G401.6 (cell line): ENCODE data around the gene NTM.

Source experiments
- FAIRE-seq: peaks from 2 replicates; lab custom pipeline; 2012; peaks lifted over from hg19 to GRCh38; lab: Jason Lieb, UNC

NTM gene

DNA sequence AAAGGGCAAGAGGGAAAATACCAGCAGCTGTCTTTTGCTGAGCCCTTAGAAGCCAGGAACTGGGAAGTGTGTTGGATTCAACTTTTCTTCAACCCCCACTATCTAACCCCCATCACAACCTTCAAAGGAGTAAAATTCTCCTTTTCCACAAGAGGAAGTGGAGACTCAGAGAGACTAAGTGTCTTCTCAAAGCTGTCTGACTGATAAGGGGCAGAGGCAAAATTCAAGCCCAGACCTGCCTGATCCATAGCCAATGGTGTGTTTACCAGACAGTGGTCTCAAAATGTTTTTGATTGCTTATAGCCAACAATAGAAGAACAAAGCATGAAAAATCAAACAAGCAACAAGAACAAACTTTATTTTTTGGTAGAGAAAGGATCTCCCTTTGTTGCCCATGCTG is 707.0 kb downstream of the NTM start:
- no peak for FAIRE-seq

DNA sequence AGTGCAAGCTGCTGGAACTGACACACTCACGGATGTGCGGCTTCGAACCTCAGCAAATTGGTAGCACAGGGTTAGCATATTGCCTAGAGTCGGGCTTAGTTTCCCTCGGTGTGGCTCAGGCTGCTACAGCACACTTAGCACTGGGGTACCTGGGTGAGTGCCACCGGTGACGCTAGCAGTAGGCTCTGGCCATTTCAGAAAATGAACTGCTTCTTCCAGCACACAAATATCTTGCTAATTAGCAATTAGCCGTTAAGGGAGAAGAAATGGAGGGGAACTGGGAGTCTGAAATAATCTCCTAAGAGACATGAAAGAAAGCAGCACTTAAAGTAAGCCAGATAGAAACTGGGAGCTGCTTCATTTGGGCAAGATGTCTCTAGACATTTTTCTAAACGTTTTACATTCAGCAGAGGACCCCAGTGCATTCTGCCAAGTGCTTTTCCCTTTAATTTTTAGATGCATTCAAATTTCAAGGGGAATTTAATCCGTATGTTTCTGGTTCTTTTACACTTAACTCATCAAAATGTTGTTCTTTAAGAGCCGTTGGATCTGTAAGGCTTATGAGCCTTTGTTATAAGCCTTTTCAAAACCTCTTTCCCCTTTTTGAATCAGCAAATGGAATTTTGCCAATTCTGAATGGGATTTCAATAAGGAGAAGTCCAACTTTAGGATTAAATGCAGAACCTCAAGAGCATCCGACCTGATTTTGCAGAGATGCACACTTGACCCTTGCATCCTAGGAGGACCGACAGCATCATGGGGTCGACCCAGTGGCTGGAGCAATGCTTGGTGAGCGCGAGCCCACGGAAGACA is 708.1 kb downstream of the NTM start:
- FAIRE-seq = no peak

DNA sequence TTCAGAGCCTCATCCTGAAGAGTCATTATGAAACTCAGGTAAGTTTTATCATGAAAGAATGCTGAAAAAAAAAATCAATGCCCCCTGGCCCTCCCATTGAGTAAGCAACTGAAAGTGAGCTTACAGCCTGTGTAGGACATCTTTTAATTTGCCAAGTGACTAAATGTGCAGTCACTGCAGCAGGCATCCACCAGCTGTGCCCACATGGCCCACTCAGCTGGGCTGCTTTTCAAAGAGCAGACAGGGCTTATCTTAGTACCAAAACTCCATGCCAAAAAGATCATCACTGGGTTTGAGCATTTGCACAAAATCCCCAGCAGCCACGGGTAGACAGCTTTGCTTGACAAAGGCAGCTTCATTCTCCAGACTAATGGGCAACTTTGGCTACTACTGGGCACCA is 709.7 kb downstream of the NTM start:
- no peak for FAIRE-seq

DNA sequence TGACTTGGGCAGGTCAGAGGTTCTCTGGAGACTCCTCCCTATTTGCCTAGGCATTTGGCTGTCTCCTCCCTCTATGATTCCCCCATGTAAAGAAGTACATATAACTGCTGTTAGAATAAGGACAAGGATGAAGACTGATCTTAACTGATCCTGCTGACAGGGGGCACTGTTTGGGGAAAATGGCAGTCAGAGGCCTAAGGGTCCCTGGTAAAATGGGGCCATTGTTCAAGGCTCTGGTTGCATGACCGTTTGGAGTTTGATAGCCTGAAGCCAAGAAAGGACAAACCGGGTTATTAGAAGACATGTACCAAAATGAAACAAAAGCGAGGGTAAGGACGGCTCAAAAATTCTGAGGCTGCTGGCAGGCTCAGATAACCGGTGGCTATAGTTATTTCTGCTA is 712.2 kb downstream of the NTM start:
- FAIRE-seq = no peak

DNA sequence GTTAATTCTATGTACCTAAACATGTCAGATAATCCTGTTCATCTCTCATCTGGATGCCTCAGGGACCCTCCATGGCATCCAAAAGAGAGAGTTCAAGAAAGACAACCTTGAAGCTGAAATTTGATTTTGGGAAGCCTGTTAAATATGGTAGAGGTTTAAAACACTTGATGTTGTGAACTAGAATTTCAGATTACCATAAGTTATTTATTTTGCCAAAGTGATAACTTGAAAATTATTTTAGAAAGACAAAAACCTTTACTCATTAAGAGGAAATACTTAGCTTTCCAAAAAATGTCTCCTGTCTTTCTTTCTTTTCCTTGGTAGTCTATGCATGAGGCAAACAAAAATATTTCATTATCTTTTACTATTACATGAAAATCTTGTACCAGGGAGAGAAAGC is 714.0 kb downstream of the NTM start:
- no peak for FAIRE-seq

DNA sequence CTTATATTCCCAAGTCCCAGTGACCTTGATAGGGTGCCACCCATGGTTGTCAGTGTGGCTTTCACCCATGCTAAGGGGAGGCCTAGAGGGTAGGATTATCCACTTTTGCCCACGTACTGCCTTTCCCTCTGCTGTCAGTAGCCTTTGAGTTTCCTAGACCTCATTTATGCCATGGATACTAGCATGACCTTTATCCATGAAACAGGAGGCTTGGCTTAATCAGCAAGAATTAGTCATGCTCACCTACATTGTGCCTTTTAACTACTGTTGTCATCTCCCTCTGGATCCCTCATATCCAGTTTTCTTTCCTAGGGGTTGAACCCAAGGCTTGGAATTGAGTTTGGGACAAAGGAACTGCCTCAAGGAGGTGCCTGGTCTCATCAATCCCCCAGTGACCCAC is 716.7 kb downstream of the NTM start:
- FAIRE-seq = no peak

DNA sequence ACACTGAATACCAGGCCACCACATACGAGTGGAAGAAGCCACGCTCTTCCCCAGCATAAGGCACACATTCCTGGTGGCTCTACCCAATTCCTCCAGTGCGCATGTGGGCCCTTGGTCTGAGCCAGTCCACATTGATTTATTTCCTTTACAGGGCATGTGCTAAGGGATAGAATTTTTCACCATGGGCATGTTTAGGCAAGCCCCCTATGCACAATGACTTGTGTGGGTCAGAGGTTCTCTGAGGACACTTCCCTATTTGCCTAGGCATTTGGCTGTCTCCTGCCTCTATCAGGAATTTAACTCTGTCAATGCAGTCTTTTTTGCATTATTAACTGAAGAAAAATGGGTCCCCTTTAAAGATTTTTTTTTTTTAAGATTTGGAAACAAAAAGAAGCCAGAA is 718.1 kb downstream of the NTM start:
- FAIRE-seq = no peak

DNA sequence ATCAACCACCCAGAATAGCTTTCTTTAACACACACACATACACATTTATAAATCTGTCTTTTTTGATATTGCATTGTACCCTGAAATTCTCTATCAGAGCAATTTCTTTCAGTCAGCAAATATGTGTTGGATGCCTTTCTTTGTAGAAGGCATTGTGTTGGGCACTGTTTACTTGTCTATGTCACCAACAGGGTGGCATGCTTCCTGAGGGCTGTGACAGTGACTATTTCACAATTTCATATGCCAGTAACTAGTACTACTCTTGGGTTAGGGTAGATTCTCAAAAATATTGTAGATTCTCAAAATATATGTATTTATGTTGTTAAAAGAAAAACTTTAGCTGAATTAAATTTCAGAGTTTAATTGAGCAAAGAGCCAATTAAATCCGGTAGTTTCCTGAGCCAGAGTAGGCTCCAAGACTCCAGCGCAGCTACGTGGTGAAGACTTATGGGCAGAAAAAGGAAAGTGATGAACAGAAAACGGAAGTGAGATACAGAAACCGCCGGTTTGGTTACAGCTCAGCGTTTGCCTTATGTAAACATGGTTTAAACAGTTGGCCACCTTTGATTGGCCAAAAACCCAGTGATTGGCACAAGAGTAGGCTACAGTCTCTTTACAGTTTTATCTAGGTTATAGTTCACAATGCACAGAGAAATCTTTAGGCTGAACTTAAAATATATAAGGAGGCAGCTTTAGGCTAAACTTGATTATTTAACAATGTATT is 723.3 kb downstream of the NTM start:
- FAIRE-seq = no peak

DNA sequence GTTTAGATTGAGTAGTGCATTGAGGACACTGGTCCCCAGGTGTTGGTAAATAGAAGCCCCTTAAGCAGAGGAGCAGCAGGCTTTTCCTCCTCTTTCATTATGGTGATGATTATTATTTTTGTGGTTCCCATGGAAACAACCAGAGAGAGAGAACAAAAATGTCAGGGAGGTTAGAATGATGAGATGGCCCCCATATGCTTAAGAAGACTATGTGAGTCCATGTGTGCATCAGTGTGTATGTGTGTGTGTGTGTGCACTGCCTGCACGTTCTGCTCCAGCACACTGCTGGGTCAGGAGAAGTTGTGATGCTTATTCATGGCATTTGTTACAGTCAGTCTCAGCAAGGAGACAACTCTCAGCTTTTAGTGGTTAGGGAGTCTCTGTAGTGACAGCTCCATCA is 724.2 kb downstream of the NTM start:
- FAIRE-seq = no peak

DNA sequence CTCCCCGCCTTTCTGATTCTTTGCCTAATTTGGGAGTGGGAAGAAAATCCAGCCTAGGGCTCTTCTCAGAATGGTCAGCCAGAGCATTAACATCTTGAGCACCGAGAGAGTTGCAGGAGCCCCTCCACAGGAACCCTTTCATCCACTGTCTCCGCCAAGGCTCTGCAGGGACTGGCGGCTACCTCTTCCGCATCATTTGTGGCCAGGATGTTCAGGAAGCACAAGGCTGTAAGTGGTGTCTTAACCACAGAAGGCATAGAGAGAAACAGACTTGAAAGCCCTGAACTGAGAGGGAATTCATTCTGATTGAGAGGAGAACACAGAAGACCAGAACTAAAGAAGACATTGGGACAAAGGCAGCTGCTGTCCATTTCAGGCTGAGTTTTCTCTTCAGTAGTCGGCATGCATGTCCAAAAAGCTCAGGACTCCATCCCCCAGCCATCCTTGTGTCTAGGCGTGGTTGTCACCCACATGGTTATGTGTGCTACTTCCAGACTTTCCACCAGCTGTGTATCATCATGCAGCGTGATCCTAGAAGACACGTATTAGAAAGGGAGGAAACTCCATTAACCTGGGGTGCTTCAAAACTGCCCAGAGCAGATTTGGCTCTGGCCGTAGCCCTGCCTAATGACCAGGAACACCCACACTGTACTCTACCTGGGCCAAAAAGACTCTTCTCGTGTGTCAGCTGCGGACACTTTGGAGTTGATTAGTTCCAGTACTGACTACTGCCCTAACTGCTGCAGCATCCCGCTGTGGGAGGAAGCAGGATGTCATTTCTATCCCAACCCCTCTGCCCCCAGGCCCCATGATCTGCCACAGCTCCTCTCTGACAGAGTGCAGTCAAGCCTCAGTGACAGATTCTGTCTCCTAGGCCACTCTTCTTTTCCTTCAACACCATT is 725.1 kb downstream of the NTM start:
- FAIRE-seq = no peak

DNA sequence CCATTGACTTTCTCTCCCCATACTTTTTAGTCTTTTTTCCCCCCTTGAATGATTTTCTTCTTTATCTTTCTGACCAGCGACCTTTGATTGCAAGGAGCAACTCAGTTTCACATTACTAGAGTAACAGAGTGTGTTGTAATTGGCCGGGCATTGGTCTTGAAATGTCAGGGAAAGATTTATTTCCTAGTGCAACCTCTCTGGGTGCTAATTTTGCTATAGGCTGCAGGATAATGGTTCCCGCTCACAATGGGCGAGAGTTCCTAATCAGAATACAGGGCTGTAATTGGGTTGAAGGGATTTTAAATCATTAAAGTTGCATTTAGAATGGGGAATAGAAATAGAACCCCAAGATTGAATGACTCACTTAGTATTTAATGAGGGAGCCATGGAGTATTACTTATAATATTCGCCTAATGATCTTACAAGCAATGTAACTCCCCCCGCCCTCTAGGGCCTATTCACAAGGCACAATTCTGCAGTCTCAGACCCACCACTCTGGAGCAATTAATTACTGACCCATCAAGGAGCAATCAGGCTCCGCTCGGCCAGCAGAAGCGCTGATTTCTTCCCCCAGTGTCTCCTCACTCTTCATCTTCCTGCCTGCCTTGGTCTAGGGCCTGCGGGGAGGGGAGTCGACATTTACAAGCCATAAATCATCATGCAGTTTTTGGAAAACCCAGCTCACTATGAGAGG is 725.9 kb downstream of the NTM start:
- no peak for FAIRE-seq

DNA sequence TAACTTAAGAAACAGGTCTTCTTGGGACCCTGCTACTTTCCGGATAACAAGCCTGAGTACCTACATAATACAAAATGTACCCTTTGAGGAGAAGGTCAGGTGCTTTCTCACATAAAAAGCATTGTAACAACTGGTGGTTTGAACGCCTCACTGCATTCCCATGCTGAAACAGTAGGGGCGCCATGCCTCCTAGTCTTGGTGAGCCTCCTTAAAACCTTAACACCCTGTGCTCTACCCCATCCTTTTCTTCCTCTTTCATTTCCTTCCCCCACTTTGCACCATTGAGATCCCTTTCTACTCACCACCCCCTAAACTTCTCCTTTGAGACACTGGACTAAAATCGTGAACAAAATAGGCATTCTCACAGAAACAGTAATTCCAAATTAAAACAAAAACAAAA is 729.3 kb downstream of the NTM start:
- FAIRE-seq = no peak

DNA sequence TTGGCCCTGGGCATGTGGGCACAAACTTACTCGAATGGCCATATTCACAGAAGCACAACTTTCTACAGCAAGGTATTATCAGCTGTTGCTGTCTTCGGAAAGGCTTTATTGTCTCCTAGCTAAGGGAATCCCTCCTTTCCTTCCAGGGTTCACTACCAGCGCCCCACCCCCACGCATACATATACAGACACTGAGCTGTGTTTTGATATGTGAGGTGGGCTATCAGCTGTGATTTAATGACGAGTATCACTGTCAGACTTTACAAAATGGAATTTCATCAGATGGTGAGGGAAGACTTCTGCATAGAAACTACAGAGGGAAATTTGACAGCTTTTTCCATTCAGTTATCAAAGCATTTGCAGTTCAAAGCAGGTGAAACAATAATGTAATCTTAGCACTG is 730.2 kb downstream of the NTM start:
- no peak for FAIRE-seq

DNA sequence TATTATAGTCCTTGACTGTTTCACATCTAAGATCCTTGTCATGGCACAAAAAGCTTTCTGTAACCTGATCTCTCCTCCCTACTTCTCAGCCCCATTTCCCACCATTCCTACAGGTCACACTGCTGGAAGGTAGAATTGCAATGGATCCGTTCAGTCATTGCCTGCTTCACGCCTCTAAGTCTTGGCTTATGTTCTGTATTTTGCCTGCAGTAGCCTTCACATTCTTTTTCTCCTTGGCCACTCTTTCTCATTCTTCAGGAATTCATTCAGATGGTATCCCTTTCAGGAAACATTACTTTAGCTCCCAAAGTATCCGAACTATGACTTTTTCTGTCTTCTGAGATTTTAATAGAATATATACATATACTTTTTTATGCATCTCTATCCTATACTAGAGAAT is 731.5 kb downstream of the NTM start:
- no peak for FAIRE-seq

DNA sequence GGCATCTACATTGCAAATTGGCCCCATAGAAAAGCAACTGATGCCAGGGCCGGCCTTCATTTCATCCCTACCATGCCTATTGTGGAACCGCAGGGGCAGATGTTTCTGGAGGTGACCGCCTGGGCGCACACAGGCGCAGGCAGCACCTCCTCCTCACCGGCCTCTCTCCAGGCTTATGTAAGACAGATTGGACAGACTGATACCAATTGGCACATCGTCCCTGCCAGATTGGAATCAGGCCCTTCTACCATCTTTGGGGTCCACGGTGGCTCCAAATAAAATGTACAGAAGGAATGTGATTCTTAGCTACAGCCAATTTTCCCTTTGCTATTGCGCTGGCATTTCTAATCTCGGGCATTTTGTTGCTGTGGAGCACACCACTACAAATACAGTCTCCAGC is 732.6 kb downstream of the NTM start:
- no peak for FAIRE-seq

DNA sequence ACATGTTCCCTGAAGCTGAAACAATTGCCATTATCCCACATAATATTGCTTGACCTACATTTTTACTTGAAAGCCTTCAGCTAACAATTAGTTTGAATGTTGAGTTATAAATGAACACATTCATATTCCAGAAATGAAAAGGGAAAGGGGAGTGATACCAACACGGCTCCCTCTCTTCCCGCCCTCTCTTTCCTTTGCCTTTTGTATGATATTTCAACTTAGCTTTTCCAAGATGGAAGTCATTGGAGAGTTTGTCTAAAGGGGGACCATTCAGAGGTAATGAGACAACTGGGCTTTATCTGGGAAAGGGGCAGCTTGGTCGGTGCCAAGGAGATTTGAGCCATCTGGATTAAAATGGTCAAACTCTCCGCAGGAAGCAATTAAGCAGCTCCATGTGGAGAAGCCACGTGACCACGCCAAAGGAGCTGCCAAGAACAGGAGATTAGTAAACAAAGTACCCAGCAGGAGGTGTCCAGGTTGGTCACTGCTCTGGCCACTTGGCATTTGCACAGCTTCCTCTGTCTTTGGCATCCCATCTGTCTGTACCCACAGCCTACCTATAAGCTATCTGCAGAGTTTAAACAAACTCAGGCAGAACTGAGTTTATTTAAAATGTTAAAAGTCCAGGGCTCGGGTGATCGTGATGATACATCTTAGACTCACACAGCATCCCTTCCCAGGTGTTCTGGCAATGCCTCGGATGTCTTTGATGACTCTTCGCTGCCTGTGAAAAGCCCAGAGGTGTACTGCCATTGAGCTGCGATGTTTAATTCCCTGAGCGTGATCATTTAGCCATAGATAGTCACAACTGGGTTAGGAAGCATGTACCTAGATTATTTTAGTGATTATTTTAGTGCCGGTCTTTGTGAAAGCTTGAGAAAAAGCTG is 735.9 kb downstream of the NTM start:
- no peak for FAIRE-seq

DNA sequence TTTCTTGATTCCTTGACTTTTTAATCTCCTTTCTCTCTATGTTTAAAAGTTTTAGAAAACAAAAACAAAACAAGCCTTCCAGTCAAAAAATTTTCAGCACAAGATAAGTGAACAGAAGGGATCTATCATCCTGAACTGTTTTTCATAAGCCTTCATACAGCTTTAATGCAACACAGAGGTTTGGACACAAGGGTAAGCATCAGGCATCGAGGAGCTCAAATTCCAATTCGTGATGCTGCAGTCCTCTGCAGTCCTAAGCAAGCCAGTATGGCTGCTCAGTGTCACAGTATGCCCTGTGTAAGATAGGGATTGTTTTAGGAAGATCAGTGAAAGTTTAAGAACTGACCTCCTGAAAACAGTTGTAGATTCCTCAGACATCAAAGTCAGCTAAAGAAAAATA is 740.9 kb downstream of the NTM start:
- FAIRE-seq = no peak

DNA sequence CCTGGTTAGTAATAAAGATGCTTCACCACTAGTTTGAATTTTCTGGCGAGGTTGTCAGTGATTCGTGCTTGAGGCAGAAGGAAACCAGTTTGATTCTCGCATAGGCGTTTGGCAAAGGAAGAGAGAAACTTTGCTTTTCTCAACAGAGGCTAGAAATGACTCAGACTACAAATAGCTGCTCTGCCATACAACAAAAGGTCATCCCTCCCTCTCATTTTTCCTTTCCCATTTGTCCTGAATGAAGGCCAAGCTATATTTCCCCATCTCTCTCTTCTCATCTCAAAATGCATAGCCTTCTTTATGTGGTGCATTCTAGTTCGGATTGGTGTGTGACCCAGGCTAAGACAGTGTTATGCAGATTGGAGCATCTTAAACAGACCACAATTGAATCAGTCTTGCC is 741.4 kb downstream of the NTM start:
- FAIRE-seq = no peak

DNA sequence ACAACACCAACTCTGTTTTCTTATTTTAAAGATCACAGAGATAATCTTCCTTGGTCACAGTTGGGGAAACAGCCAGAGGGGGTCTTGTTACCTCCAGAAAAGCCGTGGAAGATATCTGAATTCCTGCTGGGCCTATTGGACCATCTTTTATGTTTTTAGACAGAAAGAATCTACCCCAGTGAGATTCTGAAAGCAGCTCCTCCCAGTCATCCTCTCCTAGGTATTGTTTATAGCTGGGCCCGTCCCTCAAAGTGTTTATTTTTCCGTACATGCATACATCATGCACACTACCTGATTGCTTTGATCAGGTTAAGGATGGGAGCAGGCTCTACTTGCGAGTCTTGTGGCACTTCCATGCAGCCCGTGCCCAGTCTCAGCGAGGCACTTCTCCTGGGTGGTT is 742.4 kb downstream of the NTM start:
- no peak for FAIRE-seq

DNA sequence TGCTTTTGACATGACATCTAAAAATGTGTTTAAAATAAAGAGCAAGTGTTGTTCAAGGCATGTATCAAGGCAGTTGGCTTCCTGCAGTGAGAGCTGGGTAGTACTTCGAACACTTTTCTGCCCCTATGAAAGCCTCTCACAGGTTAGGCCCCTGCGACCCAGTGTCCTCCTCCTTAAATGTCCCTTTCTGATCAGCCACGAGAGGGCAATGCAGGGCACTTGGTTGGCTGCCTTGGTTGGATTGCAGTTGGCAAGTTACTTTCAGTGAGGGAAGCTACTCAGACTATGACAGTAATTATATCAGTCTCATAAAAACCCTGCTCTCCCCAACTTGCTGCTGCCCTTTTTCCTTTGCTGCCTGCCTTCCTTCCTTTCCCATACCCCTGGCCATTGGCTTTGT is 743.8 kb downstream of the NTM start:
- FAIRE-seq = no peak

DNA sequence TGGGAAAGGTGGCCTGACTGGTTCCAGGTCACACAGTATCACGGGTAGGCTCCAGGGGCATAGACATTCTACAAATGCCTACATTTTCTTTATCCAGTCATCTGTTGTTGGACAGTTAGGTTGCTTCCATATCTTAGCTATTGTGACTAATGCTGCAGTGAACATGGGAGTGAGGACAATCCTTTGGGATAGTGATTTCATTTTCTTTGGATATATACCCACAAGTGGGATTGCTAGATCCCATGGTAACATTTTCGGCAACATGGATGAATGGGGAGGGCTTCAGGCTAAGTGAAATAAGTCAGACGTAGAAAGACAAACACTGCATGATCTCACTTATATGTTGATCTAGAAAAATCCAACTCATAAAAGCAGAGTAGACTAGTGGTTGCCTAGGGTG is 744.3 kb downstream of the NTM start:
- FAIRE-seq = no peak
